COLO668 (cell line): Measurements from ENCODE around the gene VPS35L.

ENCODE experiments used
- DNase-seq: peaks from one replicate; lab custom pipeline; 2025; ENCODE audit not compliant: unreplicated experiment; lab: John Stamatoyannopoulos, UW

VPS35L gene

GRCh38 chr16:19555186-19555937, at the start of gene VPS35L:
VPS35L (plus strand) TSS chr16:19555703; CDS start chr16:19555730, 27 bp downstream.
- peak; percentile 98 for DNase-seq

DNA sequence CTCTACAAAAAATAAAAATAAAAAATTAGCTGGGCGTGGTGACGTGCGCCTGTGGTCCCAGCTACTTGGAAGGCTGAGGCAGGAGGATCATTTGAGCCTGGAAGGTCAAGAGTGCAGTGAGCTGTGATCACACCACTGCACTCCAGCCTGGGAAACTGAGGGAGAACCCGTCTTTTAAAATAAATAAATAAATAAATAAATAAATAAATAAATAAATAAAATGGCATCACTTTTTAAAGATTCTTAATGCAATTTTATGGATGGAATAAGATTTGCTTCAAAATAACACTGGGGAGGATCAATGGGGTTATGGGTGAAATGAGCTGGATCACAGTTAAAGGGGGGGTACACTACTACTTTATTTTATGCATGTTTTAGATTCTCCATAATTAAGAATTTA, 48.5 kb upstream of the VPS35L start:
- DNase-seq: no peak

GRCh38 chr16:19507867-19508266, 47.6 kb upstream of the VPS35L start:
- no peak for DNase-seq

DNA sequence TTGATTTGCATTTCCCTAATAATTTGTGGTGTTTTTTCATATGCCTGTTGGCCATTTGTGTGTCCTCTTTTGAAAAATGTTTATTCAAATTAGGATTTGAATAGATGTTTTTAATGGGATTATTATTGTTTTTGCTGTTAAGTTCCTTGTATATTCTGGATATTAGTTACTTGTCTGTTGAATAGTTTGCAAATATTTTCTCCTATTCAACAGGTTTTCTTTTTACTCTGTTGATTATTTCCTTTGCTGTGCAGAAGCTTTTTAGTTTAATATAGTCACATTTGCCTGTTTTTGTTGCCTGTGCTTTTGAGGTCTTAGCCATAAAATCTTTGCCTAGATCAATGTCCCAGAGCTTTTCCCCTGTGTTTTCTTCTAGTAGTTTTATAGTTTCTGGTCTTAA, 43.2 kb upstream of the VPS35L start:
- no peak for DNase-seq

- no peak for DNase-seq
Observed at GRCh38 chr16:19513377-19514053, 42.0 kb upstream of the VPS35L start.

- no peak for DNase-seq
Observed at GRCh38 chr16:19515757-19516156, 39.7 kb upstream of the VPS35L start.

DNA sequence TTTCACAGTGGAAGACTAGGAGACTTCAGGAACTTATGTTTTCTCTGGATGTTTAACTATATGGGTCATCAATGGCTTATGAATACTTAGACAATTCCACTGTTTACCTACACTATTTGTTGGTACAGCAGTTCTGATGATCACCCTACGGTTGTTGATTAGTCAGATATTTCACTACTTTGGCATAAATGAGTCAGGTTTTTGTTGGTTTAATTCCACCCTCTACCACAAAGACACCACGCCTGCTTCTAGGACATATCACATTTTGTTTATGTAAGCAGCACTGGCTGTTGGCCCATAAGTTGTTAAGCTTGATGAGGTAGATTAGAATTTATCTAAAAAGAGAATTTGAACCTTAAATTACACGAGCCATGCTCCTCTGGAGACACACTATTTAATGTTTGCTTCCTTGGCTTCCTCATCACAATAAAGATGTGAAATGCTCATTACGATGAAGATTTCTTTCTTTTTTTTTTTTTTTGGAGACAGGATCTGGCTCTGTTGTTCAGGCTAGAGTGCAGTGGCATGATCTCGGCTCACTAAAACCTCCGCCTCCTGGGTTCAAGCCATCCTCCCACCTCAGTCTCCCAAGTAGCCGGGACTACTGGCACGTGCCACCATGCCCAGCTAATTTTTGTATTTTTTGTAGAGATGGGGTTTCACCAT, 37.9 kb upstream of the VPS35L start:
- no peak for DNase-seq

DNA sequence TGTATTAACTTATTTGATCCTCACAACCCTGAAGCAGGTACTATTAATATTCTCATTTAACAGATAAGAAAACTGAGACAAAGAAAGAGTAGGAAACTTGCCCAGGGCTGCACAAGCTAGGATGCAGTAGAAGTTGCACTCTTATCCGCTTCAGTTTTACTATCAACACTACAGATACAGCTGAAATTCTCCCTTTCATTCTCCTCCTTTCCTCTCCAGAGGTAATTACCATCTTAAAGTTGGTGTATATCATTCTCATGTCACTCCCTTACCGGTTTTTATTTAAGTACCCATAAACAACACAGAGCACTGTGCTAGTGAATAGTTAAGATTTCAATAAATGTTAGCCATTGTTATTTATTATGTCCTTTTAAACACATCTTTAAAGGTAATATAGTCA, 37.1 kb upstream of the VPS35L start:
- DNase-seq: no peak

- peak; percentile 5 for DNase-seq
Observed at GRCh38 chr16:19520861-19521331, 34.6 kb upstream of the VPS35L start.

- peak; percentile 94 for DNase-seq
Observed at GRCh38 chr16:19521471-19522396, 33.8 kb upstream of the VPS35L start, which contains the start of gene GDE1. GDE1 (minus strand) TSS chr16:19522098; CDS start chr16:19521964, 134 bp downstream.

DNA sequence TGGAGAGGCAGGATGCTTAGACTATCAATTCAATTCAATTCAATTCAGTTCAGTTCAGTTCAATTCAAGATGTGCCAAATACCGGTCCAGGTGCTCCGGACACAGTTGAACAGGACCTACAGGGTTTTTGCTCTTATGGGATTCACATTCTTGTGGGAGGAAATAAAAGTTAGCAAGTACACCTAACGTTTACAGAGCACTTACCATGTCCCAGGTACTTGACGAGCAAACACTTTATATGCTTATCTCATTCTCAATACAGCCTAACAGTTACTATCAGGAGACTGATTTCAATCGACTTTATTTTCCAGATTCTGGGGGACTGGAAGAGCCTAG, 33.1 kb upstream of the VPS35L start:
- peak; percentile 20 for DNase-seq

- no peak for DNase-seq
Observed at GRCh38 chr16:19522760-19523159, 32.7 kb upstream of the VPS35L start.

GRCh38 chr16:19523184-19523558, 32.3 kb upstream of the VPS35L start:
- DNase-seq: no peak

GRCh38 chr16:19523559-19524355, 31.7 kb upstream of the VPS35L start, which contains the start of gene CCP110:
CCP110 (plus strand) TSS chr16:19523942; CDS start chr16:19527882, 3,940 bp downstream.
- peak; percentile 96 for DNase-seq

- no peak for DNase-seq
Observed at GRCh38 chr16:19524356-19524615, 31.2 kb upstream of the VPS35L start.

GRCh38 chr16:19524616-19525384, 30.7 kb upstream of the VPS35L start:
- peak; percentile 18 for DNase-seq

DNA sequence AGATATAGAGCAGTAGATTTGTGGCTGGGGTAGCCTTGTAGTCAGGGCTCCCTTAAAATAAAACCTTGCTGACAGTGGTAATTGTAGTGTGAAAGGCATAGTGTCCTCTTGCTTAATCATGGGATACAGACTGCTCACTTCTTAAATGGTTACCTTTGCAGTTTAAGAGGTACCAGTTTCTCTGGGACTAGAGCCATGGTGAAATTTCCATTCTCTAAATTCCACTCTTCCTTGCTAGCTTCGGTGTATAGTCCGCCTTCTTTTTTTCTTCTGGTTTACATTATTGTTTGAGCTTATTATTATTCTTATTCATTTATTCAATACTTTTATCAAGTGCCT, 30.1 kb upstream of the VPS35L start:
- DNase-seq: no peak

- DNase-seq: no peak
Observed at GRCh38 chr16:19527161-19527560, 28.3 kb upstream of the VPS35L start.

DNA sequence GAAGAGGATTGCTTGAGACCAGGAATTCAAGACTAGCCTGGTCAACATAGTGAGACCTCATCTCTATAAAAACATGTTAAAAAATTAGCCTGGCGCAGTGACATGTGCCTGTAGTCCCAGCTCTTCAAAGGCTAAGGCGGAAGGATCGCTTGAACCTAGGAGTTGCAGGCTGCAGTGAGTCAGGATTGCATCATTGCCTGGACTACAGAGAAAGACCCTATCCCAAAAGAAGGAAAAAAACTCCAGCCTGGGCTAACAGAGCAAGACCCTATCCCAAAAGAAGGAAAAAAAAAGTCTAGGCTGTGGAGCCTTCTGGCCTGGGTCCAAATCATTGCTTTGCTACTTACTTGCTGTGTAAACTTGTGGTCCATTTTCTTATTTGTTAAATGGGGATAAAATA, 26.8 kb upstream of the VPS35L start:
- DNase-seq: no peak

- DNase-seq: no peak
Observed at GRCh38 chr16:19532601-19533000, 22.9 kb upstream of the VPS35L start.
